SK-N-SH (cell line): ENCODE measurements around the gene LCN10. TPM values are rescaled to one million over a fixed set of nuclear protein-coding genes. Genes with fewer than 3 reads are reported as not detected.

Experiments
- CTCF ChIA-PET: fragments of 300-600, 350-600 bp; formaldehyde crosslinking; extraction: SDS; loops from one replicate; lab custom pipeline; 2021; lab: Yijun Ruan, JAX
- POLR2A ChIA-PET: fragments of 350-600 bp; sonication (Branson Sonifier 250); formaldehyde crosslinking; extraction: SDS; loops from one replicate; lab custom pipeline; 2020; ENCODE audit warnings: antibody characterized with exemption, inconsistent platforms; lab: Yijun Ruan, JAX
- DNase-seq: peaks from one replicate; pipeline ENCODE4 v3.0.0; 2012
- H2AFZ ChIP-seq: fragments of 200-600 bp; sonication (generic); 2 replicates; pipeline ENCODE4 v1.8.1; 2016; ENCODE audit warnings: antibody characterized with exemption, mild to moderate bottlenecking, low read depth
- H3F3A ChIP-seq: fragments of 200-600 bp; sonication (generic); replicated peaks from 2 replicates; pipeline ENCODE3; 2016; ENCODE audit warnings: antibody characterized with exemption, mild to moderate bottlenecking; ENCODE audit not compliant: insufficient read depth
- H3K27ac ChIP-seq, 2 experiments: fragments of 200-500 bp in 1 of 2; fragments of 200-600 bp in 1 of 2; sonication (Bioruptor generic) in 1 of 2; sonication (generic), shearing (Covaris generic) in 1 of 2; 2 replicates each; pipeline versions ENCODE4 v1.5.1 to v1.6.1; 2014 to 2016; ENCODE audit warnings: low read depth in 2 of 2, inconsistent platforms in 1 of 2, low read length in 1 of 2, mild to moderate bottlenecking in 1 of 2, mixed read lengths in 1 of 2
- H3K27me3 ChIP-seq: fragments of 200-600 bp; sonication (generic), shearing (Covaris generic); 2 replicates; pipeline ENCODE4 v1.6.1; 2016; ENCODE audit warnings: mixed run types; ENCODE audit not compliant: insufficient read depth
- H3K36me3 ChIP-seq, 2 experiments: fragments of 200-500 bp in 1 of 2; fragments of 200-600 bp in 1 of 2; sonication (Bioruptor generic) in 1 of 2; sonication (generic) in 1 of 2; replicated peaks in 1 of 2; 2 replicates each; pipeline versions ENCODE3 to v1.5.1; 2014 to 2016; ENCODE audit warnings: low read length in 1 of 2, mild to moderate bottlenecking in 1 of 2; ENCODE audit not compliant: insufficient read depth in 2 of 2, control insufficient read depth in 1 of 2
- H3K4me1 ChIP-seq, 2 experiments: fragments of 200-500 bp in 1 of 2; fragments of 200-600 bp in 1 of 2; sonication (Bioruptor generic) in 1 of 2; sonication (generic), shearing (Covaris generic) in 1 of 2; 2 replicates each; pipeline versions ENCODE4 v1.5.1 to v1.6.1; 2014 to 2016; ENCODE audit warnings: low read depth in 1 of 2, low read length in 1 of 2, mixed run types in 1 of 2; ENCODE audit not compliant: insufficient read depth in 2 of 2, control insufficient read depth in 1 of 2
- H3K4me2 ChIP-seq: fragments of 200-600 bp; sonication (generic), shearing (Covaris generic); 2 replicates; pipeline ENCODE4 v1.6.1; 2017; ENCODE audit warnings: mixed run types
- H3K4me3 ChIP-seq, 2 experiments: fragments of 200-500 bp in 1 of 2; fragments of 200-600 bp in 1 of 2; sonication (Bioruptor generic) in 1 of 2; sonication (generic), shearing (Covaris generic) in 1 of 2; 2 replicates each; pipeline versions ENCODE4 v1.5.1 to v1.8.1; 2014 to 2016; ENCODE audit warnings: low read depth in 2 of 2, inconsistent platforms in 1 of 2, low read length in 1 of 2, mild to moderate bottlenecking in 1 of 2, mixed read lengths in 1 of 2, moderate library complexity in 1 of 2
- H3K79me2 ChIP-seq: fragments of 200-600 bp; sonication (generic); 2 replicates; pipeline ENCODE4 v1.8.1; 2017; ENCODE audit warnings: mild to moderate bottlenecking; ENCODE audit not compliant: insufficient read depth
- H3K9ac ChIP-seq: fragments of 200-600 bp; sonication (generic); 2 replicates; pipeline ENCODE4 v1.6.1; 2017; ENCODE audit warnings: mixed run types
- H3K9me2 ChIP-seq: fragments of 200-600 bp; sonication (generic); 2 replicates; pipeline ENCODE4 v1.6.1; 2017; ENCODE audit warnings: mixed run types
- H3K9me3 ChIP-seq: fragments of 200-600 bp; sonication (generic); 2 replicates; pipeline ENCODE4 v1.6.1; 2017; ENCODE audit warnings: mixed run types, mild to moderate bottlenecking, moderate library complexity
- H4K20me1 ChIP-seq: fragments of 200-600 bp; sonication (generic); 2 replicates; pipeline ENCODE4 v1.6.1; 2017; ENCODE audit warnings: mild to moderate bottlenecking, mixed run types; ENCODE audit not compliant: insufficient read depth
- ELF1 ChIP-seq: IDR thresholded peaks from 2 replicates; pipeline ENCODE4 v1.4.0; 2012
- EP300 ChIP-seq, 2 experiments: IDR thresholded peaks; 2 replicates each; pipeline versions ENCODE4 v1.4.0 to v1.6.1; 2012; ENCODE audit warnings: borderline replicate concordance in 1 of 2, low read depth in 1 of 2, low read length in 1 of 2
- EZH2phosphoT487 ChIP-seq: fragments of 200-600 bp; sonication (generic); IDR thresholded peaks from 2 replicates; pipeline ENCODE4 v1.6.1; 2017; ENCODE audit warnings: low read depth, mixed run types, mild to moderate bottlenecking, antibody characterized with exemption, moderate library complexity, borderline replicate concordance
- FOSL2 ChIP-seq: IDR thresholded peaks from 2 replicates; pipeline ENCODE4 v1.4.0; 2012; ENCODE audit warnings: low read depth, mild to moderate bottlenecking, moderate library complexity, borderline replicate concordance
- FOXM1 ChIP-seq: IDR thresholded peaks from 2 replicates; pipeline ENCODE4 v1.4.0; 2012; ENCODE audit warnings: low read depth, mild to moderate bottlenecking
- GATA2 ChIP-seq: sonication (generic); formaldehyde crosslinking; IDR thresholded peaks from 2 replicates; pipeline ENCODE4 v1.5.0; 2020; ENCODE audit warnings: mild to moderate bottlenecking, missing genetic modification reagents
- JUND ChIP-seq: IDR thresholded peaks from 2 replicates; pipeline ENCODE4 v1.4.0; 2012
- MEF2A ChIP-seq: IDR thresholded peaks from 2 replicates; pipeline ENCODE4 v1.4.0; 2012; ENCODE audit warnings: low read depth, borderline replicate concordance
- MXI1 ChIP-seq: IDR thresholded peaks from 2 replicates; pipeline ENCODE4 v1.6.1; 2012; ENCODE audit warnings: mild to moderate bottlenecking, low read depth, low read length, improper control_type of control experiment
- NFIC ChIP-seq: IDR thresholded peaks from 2 replicates; pipeline ENCODE4 v1.4.0; 2012; ENCODE audit warnings: borderline replicate concordance
- NRF1 ChIP-seq: IDR thresholded peaks from 2 replicates; pipeline ENCODE4 v1.6.1; 2012; ENCODE audit warnings: low read depth, mild to moderate bottlenecking, low read length
- RXRA ChIP-seq: IDR thresholded peaks from 2 replicates; pipeline ENCODE4 v1.4.0; 2012; ENCODE audit warnings: low read depth, mild to moderate bottlenecking, borderline replicate concordance
- SIN3A ChIP-seq: IDR thresholded peaks from 2 replicates; pipeline ENCODE4 v1.6.1; 2012; ENCODE audit warnings: low read depth, mild to moderate bottlenecking, low read length, moderate library complexity, borderline replicate concordance
- TAF1 ChIP-seq: IDR thresholded peaks from 2 replicates; pipeline ENCODE4 v1.6.1; 2012; ENCODE audit warnings: low read depth, mild to moderate bottlenecking, low read length, moderate library complexity, borderline replicate concordance
- TEAD4 ChIP-seq: IDR thresholded peaks from 2 replicates; pipeline ENCODE4 v1.4.0; 2012; ENCODE audit warnings: mild to moderate bottlenecking, borderline replicate concordance; ENCODE audit not compliant: insufficient read depth
- WGBS: methylation state at CpG from one replicate; pipeline ENCODE4 v1.1.6; 2017; ENCODE audit warnings: low lambda C conversion rate; 5-methylcytosine and 5-hydroxymethylcytosine counted together
- polyA plus RNA-seq, 3 experiments: library from polyadenylated mRNA; depleted of rRNA; stranded (reverse); fragments of >200 nt; gene quantifications; 2 replicates each; pipeline ENCODE4 v1.2.3, GENCODE V29; 2012
- TF ChIP-seq, protein P1 (sequence below): fragments of 150-350 bp; IDR thresholded peaks from 2 replicates; pipeline ENCODE4 v1.6.1; 2017; ENCODE audit warnings: antibody characterized with exemption, low read length, low read depth, borderline replicate concordance
- TF ChIP-seq, protein P2 (sequence below): fragments of 200-600 bp; sonication (generic); IDR thresholded peaks from 2 replicates; pipeline ENCODE4 v1.6.1; 2017; ENCODE audit warnings: antibody characterized with exemption, mild to moderate bottlenecking, moderate library complexity
- TF ChIP-seq, protein P3 (sequence below): IDR thresholded peaks from 2 replicates; pipeline ENCODE4 v1.4.0; 2012; ENCODE audit warnings: low read depth

The LCN10 gene
- polyA plus RNA-seq, 1 of the 3 experiments (the other 2 are of a cell fraction): not detected

DNA sequence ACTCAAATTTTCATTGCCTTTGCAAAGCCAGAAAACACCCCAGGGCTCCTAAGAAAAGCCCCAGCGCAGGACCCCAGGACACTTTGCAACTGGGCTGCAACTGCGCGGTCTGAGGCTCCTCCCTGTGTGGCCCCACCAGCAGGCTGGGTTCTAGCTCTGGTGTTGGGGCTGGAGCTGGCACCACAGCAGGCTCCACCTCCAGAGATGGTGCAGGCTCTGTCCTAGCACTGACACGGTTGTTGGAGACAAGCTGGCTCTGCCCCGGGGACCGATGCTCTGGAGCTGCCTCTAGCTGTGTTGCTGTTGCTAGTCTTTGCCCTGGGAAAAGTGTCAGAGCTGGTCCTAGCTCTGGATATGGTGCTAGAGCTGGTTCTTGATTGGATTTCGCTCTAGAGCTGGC is 13.6 kb downstream of the LCN10 start:
- Histone ChIP-seq H3K9me2 (no peaks in the 10 kb centered on the region), H3K27ac (no peak overlapping the region), H3F3A (peaks cover 18% of the 10 kb centered on the region), H3K9ac (peak overlapping the region; percentile 95; the same call in 1 of the 2 replicates), H3K9me3 (no peaks in the 10 kb centered on the region), H3K79me2 (peaks cover 62% of the 10 kb centered on the region), H3K4me3 (peak overlapping the region; percentile 83 to 85), H2AFZ (no peak overlapping the region; the same call in 1 of the 2 replicates), H3K4me1 (peaks cover 12 to 30% of the 10 kb centered on the region in 2 experiments; a peak in 2 of 4 replicates), H3K36me3 (peaks cover 16 to 23% of the 10 kb centered on the region in 2 experiments), H3K27me3 (no peaks in the 10 kb centered on the region), H4K20me1 (peaks cover 36% of the 10 kb centered on the region), H3K4me2 (peak overlapping the region; percentile 84)
- no peak for DNase-seq
- TF ChIP-seq NRF1: no peak
- no peak for TF ChIP-seq MXI1
- TF ChIP-seq, protein P1, sequence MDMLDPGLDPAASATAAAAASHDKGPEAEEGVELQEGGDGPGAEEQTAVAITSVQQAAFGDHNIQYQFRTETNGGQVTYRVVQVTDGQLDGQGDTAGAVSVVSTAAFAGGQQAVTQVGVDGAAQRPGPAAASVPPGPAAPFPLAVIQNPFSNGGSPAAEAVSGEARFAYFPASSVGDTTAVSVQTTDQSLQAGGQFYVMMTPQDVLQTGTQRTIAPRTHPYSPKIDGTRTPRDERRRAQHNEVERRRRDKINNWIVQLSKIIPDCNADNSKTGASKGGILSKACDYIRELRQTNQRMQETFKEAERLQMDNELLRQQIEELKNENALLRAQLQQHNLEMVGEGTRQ: no peak
- TF ChIP-seq FOXM1: no peak
- TF ChIP-seq FOSL2: no peak
- TF ChIP-seq SIN3A: no peak
- WGBS: 100% methylated on average over 2 of the region's 7 CpGs
- CTCF ChIA-PET: interaction anchor here (0.5 to 6.8 kb wide), 15 partner anchors 14 to 317 kb away, joined by 3 to 99 read pairs (median 6); partner anchors contain the start of genes DIPK1B, LCN10, LCN8 and NPDC1
- POLR2A ChIA-PET: interaction anchor here (1.2 to 5.2 kb wide), 3 partner anchors 15 to 80 kb away, joined by 3 to 51 read pairs (median 4); no protein-coding TSS in a partner anchor

DNA sequence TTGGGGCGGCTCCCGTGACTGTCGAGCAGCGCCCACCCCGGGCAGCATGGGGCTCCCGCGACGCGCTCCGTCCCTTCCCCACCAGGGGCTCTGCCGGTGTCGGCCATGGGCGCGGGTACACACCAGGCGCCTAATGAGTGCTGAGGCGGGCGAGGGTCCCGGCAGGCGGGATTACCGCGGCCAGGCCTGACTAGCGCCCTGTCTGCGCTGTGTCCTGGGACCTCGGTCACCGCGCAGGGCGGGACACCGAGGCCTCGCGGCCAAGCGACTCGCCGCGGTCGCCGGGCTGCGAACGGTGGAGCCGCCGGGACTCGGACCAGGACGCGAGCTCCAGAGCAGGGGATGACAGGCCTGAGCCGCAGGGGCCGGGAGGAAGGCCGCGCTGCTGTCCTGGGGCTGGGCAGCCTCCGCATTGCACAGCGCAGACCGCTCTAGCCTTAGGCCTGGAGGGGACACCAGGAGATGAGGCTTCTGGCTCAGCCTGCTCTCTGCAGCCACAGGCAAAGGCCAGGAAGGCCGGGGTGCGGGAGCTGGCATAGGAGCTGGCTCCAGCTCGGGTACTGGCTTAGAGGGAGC is 14.1 kb downstream of the LCN10 start:
- H3K9me3 ChIP-seq: no peaks in the 10 kb centered on the region
- H3K4me3 ChIP-seq: peak overlapping the region; percentile 83 to 85
- peaks cover 21 to 25% of the 10 kb centered on the region in 2 experiments for H3K36me3 ChIP-seq
- H3K79me2 ChIP-seq: peaks cover 65% of the 10 kb centered on the region
- peaks cover 41% of the 10 kb centered on the region for H4K20me1 ChIP-seq
- POLR2A ChIA-PET: interaction anchor here (0.5 to 5.2 kb wide), 19 partner anchors 7 to 436 kb away, joined by 3 to 51 read pairs (median 3); partner anchors contain the start of gene LCN8
- H3K4me2 ChIP-seq: peak overlapping the region; percentile 84
- H3K9ac ChIP-seq: peak overlapping the region; percentile 95
- WGBS: 51% methylated on average over 3 of the region's 53 CpGs
- CTCF ChIA-PET: interaction anchor here (0.5 to 6.8 kb wide), 23 partner anchors 8 to 318 kb away, joined by 3 to 99 read pairs (median 5); partner anchors contain the start of genes DIPK1B, LCN10, LCN8 and NPDC1
- H2AFZ ChIP-seq: peak overlapping the region; percentile 84
- H3K9me2 ChIP-seq: no peaks in the 10 kb centered on the region
- H3K27me3 ChIP-seq: no peaks in the 10 kb centered on the region
- no peak for TF ChIP-seq NRF1
- TF ChIP-seq ELF1: no peak
- TF ChIP-seq GATA2 (CRISPR knock-in tag): no peak
- TF ChIP-seq EZH2phosphoT487: no peak
- TF ChIP-seq NFIC: no peak
- TF ChIP-seq, protein P2, sequence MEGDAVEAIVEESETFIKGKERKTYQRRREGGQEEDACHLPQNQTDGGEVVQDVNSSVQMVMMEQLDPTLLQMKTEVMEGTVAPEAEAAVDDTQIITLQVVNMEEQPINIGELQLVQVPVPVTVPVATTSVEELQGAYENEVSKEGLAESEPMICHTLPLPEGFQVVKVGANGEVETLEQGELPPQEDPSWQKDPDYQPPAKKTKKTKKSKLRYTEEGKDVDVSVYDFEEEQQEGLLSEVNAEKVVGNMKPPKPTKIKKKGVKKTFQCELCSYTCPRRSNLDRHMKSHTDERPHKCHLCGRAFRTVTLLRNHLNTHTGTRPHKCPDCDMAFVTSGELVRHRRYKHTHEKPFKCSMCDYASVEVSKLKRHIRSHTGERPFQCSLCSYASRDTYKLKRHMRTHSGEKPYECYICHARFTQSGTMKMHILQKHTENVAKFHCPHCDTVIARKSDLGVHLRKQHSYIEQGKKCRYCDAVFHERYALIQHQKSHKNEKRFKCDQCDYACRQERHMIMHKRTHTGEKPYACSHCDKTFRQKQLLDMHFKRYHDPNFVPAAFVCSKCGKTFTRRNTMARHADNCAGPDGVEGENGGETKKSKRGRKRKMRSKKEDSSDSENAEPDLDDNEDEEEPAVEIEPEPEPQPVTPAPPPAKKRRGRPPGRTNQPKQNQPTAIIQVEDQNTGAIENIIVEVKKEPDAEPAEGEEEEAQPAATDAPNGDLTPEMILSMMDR: no peak
- no peak for TF ChIP-seq EP300 (IDR thresholded peaks at IDR 0.05; ENCODE audit: borderline replicate concordance in 1 of 2, low read depth in 1 of 2, low read length in 1 of 2)
- TF ChIP-seq TEAD4: no peak
- no peak for TF ChIP-seq TAF1
- TF ChIP-seq RXRA: no peak
- TF ChIP-seq JUND: no peak
- TF ChIP-seq, protein P3, sequence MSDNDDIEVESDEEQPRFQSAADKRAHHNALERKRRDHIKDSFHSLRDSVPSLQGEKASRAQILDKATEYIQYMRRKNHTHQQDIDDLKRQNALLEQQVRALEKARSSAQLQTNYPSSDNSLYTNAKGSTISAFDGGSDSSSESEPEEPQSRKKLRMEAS: no peak
- TF ChIP-seq, protein P1: no peak
- TF ChIP-seq MXI1: no peak
- no peak for TF ChIP-seq FOSL2
- no peak for TF ChIP-seq MEF2A
- H3K27ac ChIP-seq: no peak overlapping the region; a peak in 1 of 4 replicates
- peak; percentile 77 for DNase-seq
- H3K4me1 ChIP-seq: peaks cover 12 to 28% of the 10 kb centered on the region in 2 experiments; a peak in 2 of 4 replicates
- peaks cover 23% of the 10 kb centered on the region for H3F3A ChIP-seq
